DND-41 (cell line): ENCODE results near the gene TSSC4.

ENCODE experiments used
- ATAC-seq: fragments of 200-7000 bp; cut with Tn5 transposase; 3 replicates; pipeline ENCODE4 v1.9.1; 2021; ENCODE audit warnings: low read depth; ENCODE audit not compliant: insufficient read depth
- DNase-seq: peaks from one replicate; pipeline ENCODE4 v3.0.0-alpha.2; 2020
- H2AFZ ChIP-seq: 2 replicates; pipeline ENCODE4 v1.6.0; 2012; ENCODE audit warnings: low read depth, low read length
- H3K27ac ChIP-seq: 2 replicates; pipeline ENCODE4 v1.5.1; 2012; ENCODE audit warnings: low read length, inconsistent platforms
- H3K27me3 ChIP-seq: fragments of 200-600 bp; sonication (generic); 2 replicates; pipeline ENCODE4 v1.6.0; 2012; ENCODE audit warnings: low read length, mild to moderate bottlenecking, inconsistent platforms; ENCODE audit not compliant: insufficient read depth, poor library complexity
- H3K36me3 ChIP-seq: 2 replicates; pipeline ENCODE4 v1.5.1; 2012; ENCODE audit warnings: low read length, inconsistent platforms; ENCODE audit not compliant: insufficient read depth
- H3K4me1 ChIP-seq: 2 replicates; pipeline ENCODE4 v1.5.1; 2012; ENCODE audit warnings: mild to moderate bottlenecking, low read length; ENCODE audit not compliant: insufficient read depth
- H3K4me2 ChIP-seq: 2 replicates; pipeline ENCODE4 v1.6.0; 2012; ENCODE audit warnings: mild to moderate bottlenecking, moderate library complexity, low read length, inconsistent platforms; ENCODE audit not compliant: insufficient read depth
- H3K4me3 ChIP-seq, 2 experiments: fragments of 200-600 bp in 1 of 2; shearing (Covaris generic) in 1 of 2; 2 replicates each; pipeline ENCODE4 v1.5.1; 2012 to 2016; ENCODE audit warnings: inconsistent platforms in 2 of 2, low read length in 2 of 2, mild to moderate bottlenecking in 2 of 2, low read depth in 1 of 2, moderate library complexity in 1 of 2
- H3K79me2 ChIP-seq: 2 replicates; pipeline ENCODE4 v1.6.0; 2012; ENCODE audit warnings: low read length, inconsistent platforms; ENCODE audit not compliant: insufficient read depth
- H3K9ac ChIP-seq: 2 replicates; pipeline ENCODE4 v1.6.0; 2012; ENCODE audit warnings: low read depth, mild to moderate bottlenecking, inconsistent platforms, low read length, moderate library complexity
- H3K9me3 ChIP-seq: 2 replicates; pipeline ENCODE4 v1.5.1; 2012; ENCODE audit warnings: low read length, moderate library complexity, mild to moderate bottlenecking, inconsistent platforms; ENCODE audit not compliant: insufficient read depth, severe bottlenecking
- H4K20me1 ChIP-seq: 2 replicates; pipeline ENCODE4 v1.6.0; 2012; ENCODE audit warnings: low read length; ENCODE audit not compliant: insufficient read depth
- CTCF ChIP-seq: IDR thresholded peaks from 2 replicates; pipeline ENCODE4 v1.5.1; 2012; ENCODE audit warnings: borderline replicate concordance, low read length, moderate library complexity, mild to moderate bottlenecking; ENCODE audit not compliant: poor library complexity, severe bottlenecking; ENCODE audit errors: extremely low read depth
- EZH2 ChIP-seq: IDR thresholded peaks from 3 replicates; pipeline ENCODE4 v1.6.1; 2012; ENCODE audit warnings: borderline replicate concordance, low read depth, mild to moderate bottlenecking, moderate library complexity, low read length, inconsistent platforms; ENCODE audit not compliant: severe bottlenecking

TSSC4 gene

GRCh38 chr11:2365571-2366210, 34.9 kb upstream of the TSSC4 start:
- H3K27me3 ChIP-seq, result no peaks in the 10 kb centered on the region
- TF ChIP-seq CTCF, result no peak
- TF ChIP-seq EZH2, result no peak
- no peaks in the 10 kb centered on the region for H3K9me3 ChIP-seq
- peaks cover 21% of the 10 kb centered on the region; the same call in 1 of the 2 replicates for H4K20me1 ChIP-seq
- no peak for DNase-seq
- no peak overlapping the region for H3K4me2 ChIP-seq
- no peak overlapping the region for H3K9ac ChIP-seq
- H3K27ac ChIP-seq, result no peak overlapping the region
- no peaks in the 10 kb centered on the region for H3K36me3 ChIP-seq
- no peak for ATAC-seq
- H3K4me1 ChIP-seq, result no peaks in the 10 kb centered on the region
- H3K79me2 ChIP-seq, result no peaks in the 10 kb centered on the region
- H3K4me3 ChIP-seq, result no peak overlapping the region
- H2AFZ ChIP-seq, result no peak overlapping the region

- H3K27me3 ChIP-seq, result no peaks in the 10 kb centered on the region
- no peak overlapping the region for H3K4me2 ChIP-seq
- DNase-seq (no peak), ATAC-seq (no peak)
- H3K4me1 ChIP-seq, result no peaks in the 10 kb centered on the region
- H3K36me3 ChIP-seq, result no peaks in the 10 kb centered on the region
- no peak overlapping the region for H2AFZ ChIP-seq
- H4K20me1 ChIP-seq, result peaks cover 21% of the 10 kb centered on the region; the same call in 1 of the 2 replicates
- no peaks in the 10 kb centered on the region for H3K79me2 ChIP-seq
- H3K27ac ChIP-seq, result no peak overlapping the region
- H3K9me3 ChIP-seq, result no peaks in the 10 kb centered on the region
- H3K4me3 ChIP-seq, result no peak overlapping the region
- no peak for TF ChIP-seq CTCF
- no peak for TF ChIP-seq EZH2
- H3K9ac ChIP-seq, result no peak overlapping the region
Measured at GRCh38 chr11:2366276-2366675, 34.3 kb upstream of the TSSC4 start.

GRCh38 chr11:2366733-2367132, 33.8 kb upstream of the TSSC4 start:
- no peak overlapping the region for H3K4me2 ChIP-seq
- no peak for TF ChIP-seq EZH2
- TF ChIP-seq CTCF, result no peak
- no peaks in the 10 kb centered on the region for H3K79me2 ChIP-seq
- H2AFZ ChIP-seq, result no peak overlapping the region
- no peak for DNase-seq
- no peak for ATAC-seq
- no peak overlapping the region for H3K9ac ChIP-seq
- peaks cover 18% of the 10 kb centered on the region; the same call in 1 of the 2 replicates for H4K20me1 ChIP-seq
- no peaks in the 10 kb centered on the region for H3K36me3 ChIP-seq
- H3K27me3 ChIP-seq, result no peaks in the 10 kb centered on the region
- H3K9me3 ChIP-seq, result no peaks in the 10 kb centered on the region
- no peaks in the 10 kb centered on the region for H3K4me1 ChIP-seq
- H3K4me3 ChIP-seq, result no peak overlapping the region
- no peak overlapping the region for H3K27ac ChIP-seq
